ENCODE measurements around the gene TH.

DNA sequence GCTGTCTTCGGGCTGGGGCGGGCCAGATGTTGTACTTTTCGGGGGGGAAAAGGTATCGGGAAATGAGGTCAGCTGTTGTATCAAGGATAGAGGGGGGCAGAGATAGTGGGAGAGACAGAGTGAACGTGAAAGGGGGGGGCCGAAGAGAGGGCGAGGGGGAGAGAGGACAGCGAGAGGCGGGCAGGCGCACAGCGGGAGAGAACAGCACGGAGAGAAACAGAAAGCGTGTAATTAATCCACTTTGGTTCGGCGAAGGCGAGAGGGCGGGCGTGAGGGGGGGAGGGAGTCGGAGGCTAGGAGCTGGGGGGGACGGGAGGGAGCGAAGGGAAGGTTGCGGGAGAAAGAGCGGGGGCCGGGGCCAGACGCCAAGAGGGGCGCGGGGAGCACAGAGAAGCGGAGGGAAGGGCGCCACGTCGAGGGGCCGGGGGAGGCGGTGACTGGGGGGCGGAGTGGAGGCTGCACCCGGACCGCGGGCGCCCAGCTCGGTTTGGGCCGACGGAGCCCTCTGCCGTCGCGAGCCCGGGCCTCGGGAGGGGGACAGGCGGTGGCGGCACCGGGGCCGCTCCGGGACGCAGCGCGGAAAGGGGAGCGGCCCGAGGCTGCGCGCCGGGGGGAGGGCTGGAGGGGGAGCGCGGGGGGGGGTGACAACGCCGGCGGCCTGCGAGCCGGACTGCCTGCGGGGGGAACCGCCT lies 33.0 kb downstream of the TH start:
- TF ChIP-seq JUND (IDR thresholded peaks at IDR 0.05), result no peak
- no peak for TF ChIP-seq CTCF (IDR thresholded peaks at IDR 0.05)
- TF ChIP-seq, protein P1, sequence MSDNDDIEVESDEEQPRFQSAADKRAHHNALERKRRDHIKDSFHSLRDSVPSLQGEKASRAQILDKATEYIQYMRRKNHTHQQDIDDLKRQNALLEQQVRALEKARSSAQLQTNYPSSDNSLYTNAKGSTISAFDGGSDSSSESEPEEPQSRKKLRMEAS (IDR thresholded peaks at IDR 0.05; ENCODE audit: low read depth), result no peak
- TF ChIP-seq SIN3A (IDR thresholded peaks at IDR 0.05; ENCODE audit: borderline replicate concordance, low read depth, low read length), result no peak
